Renal cortex interstitium (tissue), 15 donors: Measurements from ENCODE around the gene DACT3. TPM values are rescaled to one million over a fixed set of nuclear protein-coding genes. Genes with fewer than 3 reads are reported as not detected.

Experiments
- DNase-seq, 11 donors: peaks; one replicate each; pipeline ENCODE4 v3.0.0-alpha.2; 2013; ENCODE audit warnings: low read depth in 9 of 11, low spot score in 4 of 11; ENCODE audit errors: extremely low read depth in 1 of 11
- long read RNA-seq, 16 experiments: transcript quantifications; one replicate each; lab custom pipeline, GENCODE V29; 2026
- polyA plus RNA-seq, 3 donors: library from polyadenylated mRNA; unstranded; fragments of 120-200 nt; gene quantifications; one replicate each; pipeline ENCODE4 v1.2.1, GENCODE V29; 2013; ENCODE audit not compliant: insufficient read length in 3 of 3

The DACT3 gene
- polyA plus RNA-seq = 10 to 100 TPM; 22.2 to 29.3 (median 23.5) TPM
- long read RNA-seq, donor 1, partial matches to known transcripts = 0 of 4 reads
- long read RNA-seq, donor 1, other reads (novel, unspliced or antisense) = 0 of 4 reads
- long read RNA-seq, donor 2, transcript DACT3-202 (4 exons, 2,834 nt) = major isoform, 6 of 7 reads
- long read RNA-seq, donor 2, partial matches to known transcripts = 0 of 7 reads
- long read RNA-seq, donor 2, other reads (novel, unspliced or antisense) = 0 of 7 reads
- long read RNA-seq, donor 3, transcript DACT3-202 (4 exons, 2,834 nt) = major isoform, 10 of 14 reads
- long read RNA-seq, donor 3, partial matches to known transcripts = 0 of 14 reads
- long read RNA-seq, donor 3, other reads (novel, unspliced or antisense) = 0 of 14 reads
- long read RNA-seq, donor 4, transcript DACT3-202 (4 exons, 2,834 nt) = major isoform, 7 of 8 reads
- long read RNA-seq, donor 4, partial matches to known transcripts = 0 of 8 reads
- long read RNA-seq, donor 4, other reads (novel, unspliced or antisense) = 0 of 8 reads
- long read RNA-seq, donor 5, transcript DACT3-203 (3 exons, 3,085 nt) = minor isoform, 5 of 19 reads
- long read RNA-seq, donor 5, transcript DACT3-202 (4 exons, 2,834 nt) = major isoform, 14 of 19 reads
- long read RNA-seq, donor 5, partial matches to known transcripts = 0 of 19 reads
- long read RNA-seq, donor 5, other reads (novel, unspliced or antisense) = 0 of 19 reads
- long read RNA-seq, donor 6, transcript DACT3-202 (4 exons, 2,834 nt) = major isoform, 9 of 10 reads
- long read RNA-seq, donor 6, partial matches to known transcripts = 0 of 10 reads
- long read RNA-seq, donor 6, other reads (novel, unspliced or antisense) = 0 of 10 reads
- long read RNA-seq, donor 7, partial matches to known transcripts = 18 of 23 reads
- long read RNA-seq, donor 7, other reads (novel, unspliced or antisense) = 0 of 23 reads
- long read RNA-seq, donor 8, partial matches to known transcripts = 0 of 6 reads
- long read RNA-seq, donor 8, other reads (novel, unspliced or antisense) = 0 of 6 reads
- long read RNA-seq, donor 9, transcript DACT3-202 (4 exons, 2,834 nt) = major isoform, 5 of 6 reads
- long read RNA-seq, donor 9, partial matches to known transcripts = 0 of 6 reads
- long read RNA-seq, donor 9, other reads (novel, unspliced or antisense) = 0 of 6 reads
- long read RNA-seq, donor 10, partial matches to known transcripts = 0 of 1 reads
- long read RNA-seq, donor 10, other reads (novel, unspliced or antisense) = 0 of 1 reads
- long read RNA-seq, donor 11, transcript DACT3-202 (4 exons, 2,834 nt) = major isoform, 8 of 18 reads
- long read RNA-seq, donor 11, partial matches to known transcripts = 10 of 18 reads
- long read RNA-seq, donor 11, other reads (novel, unspliced or antisense) = 0 of 18 reads
- long read RNA-seq, donor 12, partial matches to known transcripts = 0 of 3 reads
- long read RNA-seq, donor 12, other reads (novel, unspliced or antisense) = 0 of 3 reads
- long read RNA-seq, donor 13, transcript DACT3-202 (4 exons, 2,834 nt) = major isoform, 12 of 12 reads
- long read RNA-seq, donor 13, partial matches to known transcripts = 0 of 12 reads
- long read RNA-seq, donor 13, other reads (novel, unspliced or antisense) = 0 of 12 reads
- long read RNA-seq, donor 14, partial matches to known transcripts = 0 of 3 reads
- long read RNA-seq, donor 14, other reads (novel, unspliced or antisense) = 0 of 3 reads
- long read RNA-seq, donor 15, partial matches to known transcripts = 0 of 1 reads
- long read RNA-seq, donor 15, other reads (novel, unspliced or antisense) = 0 of 1 reads
- long read RNA-seq, donor 16, transcript DACT3-202 (4 exons, 2,834 nt) = major isoform, 21 of 24 reads
- long read RNA-seq, donor 16, partial matches to known transcripts = 0 of 24 reads
- long read RNA-seq, donor 16, other reads (novel, unspliced or antisense) = 0 of 24 reads

DNA sequence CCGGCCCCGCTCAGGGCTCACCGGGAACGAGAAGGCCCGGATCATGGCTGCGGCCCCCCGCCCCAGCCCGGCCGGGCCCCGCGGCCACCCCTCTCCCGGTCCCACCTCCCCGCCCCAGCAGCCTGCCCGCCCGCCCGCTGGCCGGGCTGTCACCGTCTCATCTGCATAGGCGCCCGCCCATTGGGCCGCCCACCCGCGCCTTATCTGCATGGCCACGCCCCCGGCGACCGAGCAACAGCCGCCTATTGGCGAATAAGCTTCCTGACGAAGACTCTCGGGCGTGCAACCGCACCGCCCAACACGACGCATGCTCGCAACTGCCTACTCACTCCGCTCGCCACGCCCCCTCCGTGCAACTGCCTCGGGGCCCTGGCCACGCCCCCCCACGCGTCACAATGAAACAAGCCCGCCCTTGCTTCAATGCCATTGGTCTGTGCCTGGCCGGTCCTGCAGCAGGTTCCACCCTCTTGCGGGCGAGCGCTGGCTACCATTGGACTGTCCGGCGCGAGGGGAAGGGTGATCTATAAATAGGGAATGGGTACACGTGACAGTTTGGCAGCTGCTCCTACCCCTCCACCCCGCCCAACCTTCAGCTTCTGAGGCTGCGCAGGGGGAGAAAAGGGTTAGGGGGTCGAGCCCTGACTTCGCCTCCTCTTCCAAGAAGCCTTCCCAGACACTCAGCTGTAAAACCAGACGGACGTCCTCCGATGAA lies at the start of gene DACT3:
Gene DACT3 (minus strand): TSS at position 163 of the 712 bp plus-strand sequence. CDS start 118 bp downstream, at position 45.
- peak; percentile 98 to 100 (median 100) for DNase-seq

- DNase-seq = no peak
Measured at GRCh38 chr19:46710687-46711086, 49.7 kb upstream of the DACT3 start.

DNA sequence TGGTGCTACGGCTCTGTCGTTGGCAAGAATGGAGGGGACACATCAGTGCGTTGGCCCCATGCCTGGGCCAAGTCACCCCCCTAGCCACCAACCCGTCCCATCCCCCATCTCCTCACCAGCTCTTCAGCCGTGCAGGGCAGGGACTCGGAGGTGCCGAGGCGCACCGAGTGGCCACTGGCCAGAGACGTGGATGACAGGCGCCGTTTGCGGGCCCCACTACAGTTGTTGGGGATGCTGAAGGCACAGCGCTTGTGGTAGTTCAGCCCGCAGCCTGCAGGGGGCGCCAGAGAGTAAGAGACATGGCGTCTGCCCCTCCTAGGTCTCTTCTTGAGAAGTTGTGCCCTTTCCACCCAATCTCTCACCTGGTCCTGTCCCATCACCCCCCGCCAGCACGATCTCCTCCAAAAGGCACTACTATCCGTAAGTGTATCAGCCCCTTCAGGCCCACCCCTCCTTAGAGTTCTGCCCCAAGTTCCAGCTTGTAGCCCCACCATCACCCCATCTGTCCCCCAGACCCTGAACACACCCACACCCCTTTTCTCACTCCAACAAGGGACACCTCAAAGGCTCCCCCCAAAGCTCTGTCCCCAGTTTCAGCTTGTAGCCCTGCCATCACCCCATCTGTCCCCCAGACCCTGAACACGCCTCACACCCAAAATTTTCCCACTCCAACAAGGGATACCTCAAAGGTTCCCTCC lies 43.5 kb upstream of the DACT3 start:
- peak in 1 of 11 donors; percentile 35 for DNase-seq

GRCh38 chr19:46700704-46701103 lies 39.7 kb upstream of the DACT3 start:
- no peak for DNase-seq

DNA sequence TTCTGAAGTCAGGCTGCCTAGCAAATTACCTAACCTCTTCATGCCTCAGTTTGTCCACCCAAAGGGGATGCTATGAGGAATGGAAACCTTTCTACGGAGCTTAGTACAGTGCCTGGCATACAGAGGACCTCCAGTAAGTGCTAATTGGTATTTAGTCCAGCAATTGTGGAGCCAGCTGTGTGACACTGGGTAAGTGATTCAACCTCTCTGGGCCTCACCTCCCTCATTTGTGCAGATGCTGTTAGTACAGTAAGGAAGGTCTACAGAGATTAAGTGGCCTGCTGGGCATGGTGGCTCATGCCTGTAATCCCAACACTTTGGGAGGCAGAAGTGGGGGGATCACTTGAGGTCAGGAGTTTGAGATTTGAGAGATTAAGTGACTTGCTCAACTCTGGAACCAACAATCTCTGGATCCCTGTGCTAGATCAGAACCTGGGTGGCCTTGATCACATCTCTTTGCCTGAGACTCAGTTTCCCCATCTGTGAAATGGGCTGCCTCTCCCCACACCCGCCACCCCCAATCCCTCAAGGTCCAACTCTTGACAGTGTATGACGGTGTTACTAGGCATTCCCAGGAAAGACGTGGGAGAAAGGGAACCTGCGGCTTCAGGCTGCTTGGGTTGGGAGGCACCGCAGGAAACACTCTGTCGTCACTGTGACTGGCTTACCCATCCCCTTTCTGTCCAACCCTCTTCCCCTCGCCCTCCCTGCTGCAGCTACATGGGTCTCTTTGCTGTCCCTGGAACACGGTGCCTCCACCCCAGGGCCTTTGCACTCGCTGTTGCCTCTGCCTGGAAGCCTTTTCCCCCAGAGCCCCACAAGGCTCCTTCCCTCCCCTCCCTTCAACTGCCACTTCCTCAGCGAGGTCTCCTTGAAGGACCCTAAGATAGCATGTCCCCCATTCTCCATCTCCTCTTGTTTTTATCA lies 37.7 kb upstream of the DACT3 start:
- no peak for DNase-seq

- DNase-seq = peak in 9 of 11 donors; percentile 71 to 84 (median 77)
Measured at GRCh38 chr19:46697204-46697960, 36.4 kb upstream of the DACT3 start.

DNA sequence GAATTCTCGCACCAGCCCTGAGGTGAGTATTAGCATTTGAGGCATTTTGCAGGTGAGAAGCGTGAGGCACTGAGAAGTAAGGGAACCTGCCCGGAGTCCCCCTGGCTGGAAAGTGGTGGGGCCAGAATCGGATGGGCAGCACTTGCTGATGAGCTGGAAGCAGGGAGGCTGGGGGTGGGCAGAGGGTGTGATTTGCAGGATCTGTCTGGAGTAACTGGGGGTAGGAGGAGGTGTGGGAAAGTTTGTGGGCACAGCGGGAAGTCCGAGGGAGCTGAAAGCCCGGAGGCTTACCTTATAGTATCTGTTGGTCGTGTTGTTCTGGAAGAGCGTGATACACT lies 35.9 kb upstream of the DACT3 start:
- no peak for DNase-seq

DNA sequence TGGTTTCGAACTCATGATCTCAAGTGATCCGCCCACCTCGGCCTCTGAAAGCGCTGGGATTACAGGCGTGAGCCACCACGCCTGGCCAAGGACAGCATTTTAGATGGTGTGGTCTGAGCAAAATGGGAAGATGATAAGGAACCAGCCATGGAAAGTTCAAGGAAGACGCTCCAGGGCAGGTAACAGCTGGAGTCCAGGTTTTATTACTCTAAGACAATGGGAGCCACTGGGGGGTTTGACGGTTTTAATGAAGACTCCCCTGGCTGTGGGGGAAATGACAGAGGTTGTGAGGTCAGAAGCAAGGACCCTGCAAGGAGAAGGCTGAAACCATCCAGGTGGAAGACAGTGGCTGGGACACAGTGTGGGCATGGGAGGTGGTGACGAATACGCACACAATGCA lies 35.1 kb upstream of the DACT3 start:
- DNase-seq = no peak

GRCh38 chr19:46693760-46694159 lies 32.8 kb upstream of the DACT3 start:
- DNase-seq = no peak

DNA sequence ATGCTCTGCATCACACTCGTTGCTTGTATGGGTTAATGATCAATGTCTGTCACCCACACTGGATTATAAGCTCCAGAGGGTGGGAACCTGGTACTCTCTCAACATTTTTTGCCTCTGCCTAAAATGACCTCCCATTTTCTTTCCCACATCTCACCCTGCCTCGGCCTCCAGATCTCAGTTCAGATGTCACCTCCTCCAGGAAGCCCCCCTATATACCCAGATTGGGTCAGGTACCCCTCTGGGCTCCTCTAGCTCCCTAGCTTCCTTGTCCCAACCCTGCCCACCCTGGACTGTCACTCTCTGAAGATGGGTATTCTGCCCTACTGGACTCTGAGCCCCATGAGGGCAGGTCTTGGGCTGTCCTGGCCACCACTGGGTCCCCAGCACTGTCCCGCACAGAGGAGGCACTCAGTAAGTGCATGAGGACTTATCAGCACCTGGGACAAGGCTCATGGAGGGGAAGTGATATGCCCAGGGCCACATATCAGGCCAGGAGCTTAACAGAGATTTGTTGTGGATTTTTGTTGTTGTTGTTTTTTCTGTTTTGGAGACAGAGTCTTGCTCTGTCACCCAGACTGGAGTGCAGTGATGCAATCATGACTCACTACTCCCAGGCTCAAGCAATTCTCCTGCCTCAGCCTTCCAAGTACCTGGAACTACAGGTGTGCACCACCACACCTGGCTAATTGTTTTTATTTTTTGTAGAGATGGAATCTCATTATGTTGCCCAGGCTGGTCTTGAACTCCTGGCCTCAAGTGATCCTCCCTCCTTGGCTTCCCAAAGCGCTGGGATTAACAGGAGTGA lies 32.1 kb upstream of the DACT3 start:
- no peak for DNase-seq

GRCh38 chr19:46691948-46692347 lies 31.0 kb upstream of the DACT3 start:
- no peak for DNase-seq

DNA sequence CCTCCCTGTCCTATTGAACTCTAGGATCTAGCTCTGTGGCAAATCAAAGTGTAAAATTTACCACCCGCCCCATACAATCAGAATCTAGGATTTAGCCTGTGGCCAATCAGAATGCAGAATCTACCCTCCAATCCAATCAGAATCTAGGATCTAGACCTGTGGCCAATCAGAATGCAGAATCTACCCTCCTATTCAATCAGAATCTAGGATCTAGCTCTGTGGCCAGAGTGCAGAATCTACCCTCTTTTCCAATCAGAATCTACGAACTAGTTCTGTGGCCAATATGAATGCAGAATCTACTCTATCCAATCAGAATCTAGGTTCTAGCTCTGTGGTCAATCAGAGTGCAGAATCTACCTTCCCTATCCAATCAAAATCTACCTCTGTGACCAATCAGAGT lies 30.1 kb upstream of the DACT3 start:
- no peak for DNase-seq

DNA sequence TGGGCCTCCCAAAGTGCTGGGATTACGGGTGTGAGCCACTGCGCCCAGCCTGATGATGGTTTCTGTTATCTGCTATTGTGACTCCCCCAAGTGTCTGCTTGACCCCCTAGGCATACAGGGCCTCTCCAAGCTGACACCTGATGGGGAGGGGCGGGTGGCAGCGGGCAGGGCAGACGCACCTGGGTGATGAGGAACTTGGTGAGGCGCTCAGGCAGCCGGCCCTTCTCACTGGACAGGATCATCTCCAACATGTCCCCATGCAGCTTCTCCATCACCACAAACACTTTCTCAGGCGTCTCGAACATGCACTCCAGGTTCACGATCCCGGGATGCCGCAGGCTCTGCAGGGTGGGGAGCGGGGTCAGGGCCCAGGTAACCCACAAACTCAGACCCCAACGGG lies 28.4 kb upstream of the DACT3 start:
- no peak for DNase-seq

DNA sequence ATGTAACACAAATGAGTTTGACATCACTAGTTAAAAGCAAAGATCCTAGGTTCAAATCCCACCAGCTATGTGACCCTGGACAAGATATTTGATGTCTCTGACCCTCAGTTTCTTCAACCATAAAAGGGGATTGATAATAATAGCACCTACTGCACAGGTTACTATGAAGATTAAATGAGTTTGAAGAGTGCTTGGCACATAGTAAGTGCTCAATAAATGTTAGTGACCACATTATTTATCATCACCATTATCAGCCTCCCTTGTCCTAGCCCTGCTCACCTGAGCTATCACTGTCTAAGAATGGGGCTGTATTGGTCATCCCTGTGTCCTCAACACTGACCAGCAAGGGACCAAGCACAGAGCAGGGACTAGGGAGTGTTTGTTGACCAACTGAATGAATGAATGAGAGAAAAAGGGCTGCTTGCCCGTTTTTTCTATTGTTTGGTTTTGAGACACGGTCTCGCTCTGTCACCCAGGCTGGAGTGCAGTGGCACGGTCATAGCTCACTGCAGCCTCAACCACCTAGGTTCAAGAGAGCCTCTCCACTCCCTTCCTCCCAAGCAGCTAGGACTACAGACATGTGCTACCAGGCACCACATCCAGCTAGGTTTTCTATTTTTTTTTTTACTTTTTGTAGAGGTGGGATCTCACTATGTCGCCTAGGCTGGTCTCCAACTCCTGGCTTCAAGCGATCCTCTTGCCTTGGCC lies 26.6 kb upstream of the DACT3 start:
- no peak for DNase-seq
